Activated CD8-positive, alpha-beta memory T cell treated with anti-CD3 and anti-CD28 coated beads, Interleukin-2, amount 10 ng/mL, durations not matched to agents 7 days and 5 days (primary cell): ENCODE results near the gene PDLIM3. TPM values are rescaled to one million over a fixed set of nuclear protein-coding genes. Genes with fewer than 3 reads are reported as not detected.
"Not testable (repeated sequence)": the region's sequence is repeated elsewhere in the genome, so short reads cannot be mapped to it uniquely, and the experiment has no call there.

Source experiments
- ATAC-seq: fragments of 150-1000 bp; cut with Tn5 transposase; one replicate; pipeline ENCODE4 v1.10.0; 2021; ENCODE audit warnings: moderate library complexity
- CTCF ChIA-PET: fragments of 350-600 bp; sonication (Branson Sonifier 250); formaldehyde crosslinking; loops from one replicate; lab custom pipeline; 2021; ENCODE audit warnings: antibody characterized with exemption; lab: Charles Lee
- DNase-seq: peaks from one replicate; pipeline ENCODE4 v3.0.0-alpha.2; 2020
- H3K27ac Mint-ChIP-seq: one replicate; pipeline ENCODE4 v1.8.0; 2021; ENCODE audit warnings: mild to moderate bottlenecking, mixed read lengths
- H3K27me3 Mint-ChIP-seq: one replicate; pipeline ENCODE4 v1.8.0; 2021; ENCODE audit warnings: mixed read lengths
- H3K36me3 Mint-ChIP-seq: one replicate; pipeline ENCODE4 v1.8.0; 2021; ENCODE audit warnings: mild to moderate bottlenecking, mixed read lengths
- H3K4me1 Mint-ChIP-seq: one replicate; pipeline ENCODE4 v1.8.0; 2021; ENCODE audit warnings: mixed read lengths
- H3K4me3 Mint-ChIP-seq: one replicate; pipeline ENCODE4 v1.8.0; 2021; ENCODE audit warnings: mild to moderate bottlenecking, moderate library complexity, mixed read lengths
- H3K9me3 Mint-ChIP-seq: one replicate; pipeline ENCODE4 v1.8.0; 2022; ENCODE audit warnings: low read depth, mixed read lengths
- total RNA-seq, 2 experiments: library from RNA; stranded (reverse); gene quantifications; one replicate each; pipeline ENCODE4 v1.2.3, GENCODE V29; 2021

The PDLIM3 gene
- total RNA-seq, 2 experiments from 2014 or later = not detected

DNA sequence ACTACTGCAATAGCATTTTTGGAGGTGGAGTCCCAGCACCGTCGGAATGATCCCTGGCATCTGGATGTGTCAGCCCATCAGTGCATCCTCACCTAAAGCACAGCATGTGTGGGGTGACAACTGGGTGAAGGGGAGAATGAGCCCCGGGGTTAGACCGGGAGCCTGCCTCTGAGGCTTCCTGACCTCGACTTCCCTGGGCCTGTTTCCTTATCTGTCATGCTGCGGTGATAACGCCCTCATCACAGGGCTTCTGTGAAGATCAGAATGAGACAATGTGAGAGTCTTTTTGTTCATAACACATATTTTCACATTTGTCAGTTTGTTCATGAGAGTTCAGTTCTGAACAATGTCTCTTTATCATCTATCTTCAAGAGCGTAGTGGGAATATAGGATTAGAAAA, 31.1 kb upstream of the PDLIM3 start:
- Mint-ChIP-seq H3K4me3 (no peak overlapping the region), H3K27me3 (peaks cover 19% of the 10 kb centered on the region), H3K27ac (no peak overlapping the region), H3K4me1 (peaks cover 11% of the 10 kb centered on the region), H3K9me3 (no peaks in the 10 kb centered on the region), H3K36me3 (no peaks in the 10 kb centered on the region)
- peak; percentile 59 for DNase-seq
- peak; percentile 66 for ATAC-seq
- CTCF ChIA-PET = no interaction called here

DNA sequence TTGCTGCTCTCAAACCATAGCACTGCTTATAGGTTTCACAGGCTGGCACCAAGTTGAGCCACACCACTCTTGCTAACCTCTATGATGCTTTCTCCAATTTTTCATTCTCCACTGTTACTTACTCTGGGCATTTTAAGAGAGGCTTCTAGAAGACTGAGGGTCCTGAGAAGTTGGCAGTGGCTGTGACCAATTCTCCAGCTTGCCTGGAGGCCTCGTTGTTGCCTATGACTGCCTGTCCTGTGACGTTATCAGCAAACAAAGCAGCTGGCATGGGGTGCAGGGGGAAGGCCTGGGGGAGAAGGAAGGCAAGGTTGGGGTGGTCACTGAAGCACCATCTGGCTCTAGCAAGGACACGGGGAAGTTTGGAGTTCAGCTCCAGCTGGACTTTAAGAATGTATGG, 30.4 kb upstream of the PDLIM3 start:
- no peaks in the 10 kb centered on the region for H3K36me3 Mint-ChIP-seq
- ATAC-seq = no peak
- H3K9me3 Mint-ChIP-seq = no peaks in the 10 kb centered on the region
- H3K4me3 Mint-ChIP-seq = no peak overlapping the region
- peaks cover 11% of the 10 kb centered on the region for H3K4me1 Mint-ChIP-seq
- DNase-seq = no peak
- CTCF ChIA-PET = no interaction called here
- H3K27ac Mint-ChIP-seq = no peak overlapping the region
- H3K27me3 Mint-ChIP-seq = peaks cover 19% of the 10 kb centered on the region

DNA sequence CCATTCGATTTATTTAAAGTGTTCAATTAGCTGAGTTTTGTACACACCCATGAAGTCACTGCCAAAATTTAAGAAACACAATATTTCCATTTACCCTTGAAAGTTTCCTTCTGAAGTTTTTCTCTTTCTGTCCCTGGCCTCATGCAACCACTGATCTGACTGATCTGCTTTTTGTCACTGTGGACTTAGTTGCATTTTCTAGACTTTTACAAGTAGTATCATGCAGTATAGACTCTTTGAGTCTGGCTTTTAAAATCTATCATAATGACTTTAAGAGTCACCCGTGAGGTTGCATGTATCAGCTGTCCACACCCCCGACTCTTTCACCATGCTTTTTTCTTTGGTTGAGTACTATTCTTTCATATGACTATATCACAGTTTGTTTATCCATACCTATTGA, 29.0 kb upstream of the PDLIM3 start:
- peaks cover 11% of the 10 kb centered on the region for H3K4me1 Mint-ChIP-seq
- H3K36me3 Mint-ChIP-seq = no peaks in the 10 kb centered on the region
- CTCF ChIA-PET = no interaction called here
- no peak overlapping the region for H3K27ac Mint-ChIP-seq
- DNase-seq (no peak), ATAC-seq (no peak)
- no peak overlapping the region for H3K4me3 Mint-ChIP-seq
- peaks cover 13% of the 10 kb centered on the region for H3K27me3 Mint-ChIP-seq
- H3K9me3 Mint-ChIP-seq = no peaks in the 10 kb centered on the region

DNA sequence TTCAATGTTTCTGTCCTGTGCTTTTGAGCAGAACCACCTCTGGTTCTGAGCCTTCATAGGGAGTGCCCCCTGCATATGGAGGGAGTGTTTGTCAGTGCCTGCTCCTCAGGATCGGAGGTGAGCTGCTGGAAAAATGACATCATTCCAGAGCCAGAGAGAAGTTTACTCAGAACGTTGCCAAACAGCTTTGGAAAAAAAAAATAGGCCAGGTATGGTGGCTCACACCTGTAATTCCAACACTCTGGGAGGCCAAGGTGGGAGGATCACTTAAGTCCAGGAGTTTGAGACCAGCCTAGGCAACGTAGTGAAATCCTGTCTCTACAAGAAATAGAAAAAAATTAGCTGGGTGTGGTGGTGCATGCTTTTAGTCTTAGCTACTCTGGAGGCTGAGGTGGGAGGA, 27.2 kb upstream of the PDLIM3 start:
- CTCF ChIA-PET = no interaction called here
- peaks cover 26% of the 10 kb centered on the region for H3K27me3 Mint-ChIP-seq
- H3K4me1 Mint-ChIP-seq = peaks cover 11% of the 10 kb centered on the region
- no peak for ATAC-seq
- H3K4me3 Mint-ChIP-seq = no peak overlapping the region
- H3K27ac Mint-ChIP-seq = no peak overlapping the region
- H3K36me3 Mint-ChIP-seq = no peaks in the 10 kb centered on the region
- DNase-seq = no peak
- H3K9me3 Mint-ChIP-seq = no peaks in the 10 kb centered on the region

DNA sequence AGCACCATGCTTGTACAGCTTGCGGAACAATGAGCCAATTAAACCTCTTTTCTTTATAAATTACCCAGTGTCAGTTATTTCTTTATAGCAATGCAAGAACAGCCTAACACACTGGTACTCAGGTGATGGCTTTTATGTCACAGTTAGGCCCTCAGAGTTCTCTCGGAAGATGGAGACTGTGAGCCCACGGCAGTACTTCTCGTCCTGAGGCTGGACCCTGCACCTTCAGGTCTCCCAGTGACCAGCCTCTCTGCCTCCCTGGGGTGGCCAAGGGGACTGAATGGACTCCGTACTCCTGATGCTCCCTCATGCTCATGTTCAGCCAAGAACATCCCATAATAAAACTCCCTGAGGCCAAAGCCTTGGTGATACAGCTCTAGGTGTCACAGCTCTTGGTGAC, 25.0 kb upstream of the PDLIM3 start:
- Mint-ChIP-seq H3K36me3 (no peaks in the 10 kb centered on the region), H3K4me3 (no peak overlapping the region), H3K27me3 (peaks cover 34% of the 10 kb centered on the region), H3K4me1 (no peaks in the 10 kb centered on the region), H3K27ac (no peak overlapping the region), H3K9me3 (no peaks in the 10 kb centered on the region)
- CTCF ChIA-PET = no interaction called here
- ATAC-seq (no peak), DNase-seq (no peak)

DNA sequence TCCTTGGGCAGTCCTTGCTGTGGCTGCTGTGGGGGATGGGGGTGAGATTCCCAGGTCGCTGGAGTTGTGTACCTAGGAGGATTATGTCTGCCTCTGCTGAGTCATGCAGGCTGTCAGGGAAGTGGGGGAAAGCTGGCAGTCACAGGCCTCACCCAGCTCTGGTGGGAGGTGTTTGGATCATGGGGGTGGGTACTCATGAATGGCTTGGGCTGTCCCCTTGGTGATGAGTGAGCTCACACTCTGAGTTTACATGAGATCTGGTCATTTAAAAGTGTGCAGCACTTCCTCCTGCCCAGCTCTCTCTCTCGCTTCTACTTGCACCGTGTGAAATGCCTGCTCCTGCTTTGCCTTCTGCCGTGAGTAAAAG, 24.6 kb upstream of the PDLIM3 start:
- Mint-ChIP-seq H3K4me1 (no peaks in the 10 kb centered on the region), H3K27me3 (peaks cover 34% of the 10 kb centered on the region), H3K4me3 (no peak overlapping the region), H3K9me3 (no peaks in the 10 kb centered on the region), H3K27ac (no peak overlapping the region), H3K36me3 (no peaks in the 10 kb centered on the region)
- DNase-seq = no peak
- CTCF ChIA-PET = no interaction called here
- no peak for ATAC-seq

DNA sequence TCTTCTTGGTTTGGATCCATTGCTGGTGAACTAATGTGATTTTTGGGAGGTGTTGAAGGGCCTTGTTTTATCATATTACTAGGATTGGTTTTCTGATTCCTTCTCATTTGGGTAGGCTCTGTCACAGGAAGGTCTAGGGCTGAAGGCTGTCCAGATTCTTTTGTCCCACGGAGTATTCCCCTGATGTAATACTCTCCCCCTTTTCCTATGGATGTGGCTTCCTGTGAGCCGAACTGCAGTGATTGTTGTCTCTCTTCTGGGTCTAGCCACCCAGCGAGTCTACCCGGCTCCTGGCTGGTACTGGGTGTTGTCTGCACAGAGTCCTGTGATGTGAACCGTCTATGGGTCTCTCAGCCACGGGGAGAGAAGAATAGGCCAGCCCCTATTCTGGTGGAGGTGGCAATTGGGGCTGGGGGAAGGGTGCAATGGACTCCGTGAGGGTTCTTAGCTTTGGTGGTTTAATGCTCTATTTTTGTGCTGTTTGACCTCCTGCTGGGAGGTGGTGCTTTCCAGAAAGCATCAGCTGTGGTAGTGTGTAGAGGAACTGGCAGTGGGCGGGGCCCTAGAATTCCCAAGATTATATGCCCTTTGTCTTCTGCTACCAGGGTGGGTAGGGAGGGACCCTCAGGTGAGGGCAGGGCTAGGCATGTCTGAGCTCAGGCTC, 24.1 kb upstream of the PDLIM3 start:
- ATAC-seq, H3K4me1 Mint-ChIP-seq, H3K27ac Mint-ChIP-seq, DNase-seq, H3K4me3 Mint-ChIP-seq, H3K36me3 Mint-ChIP-seq, CTCF ChIA-PET, H3K9me3 Mint-ChIP-seq: not testable (repeated sequence)
- H3K27me3 Mint-ChIP-seq = peaks cover 37% of the 10 kb centered on the region

DNA sequence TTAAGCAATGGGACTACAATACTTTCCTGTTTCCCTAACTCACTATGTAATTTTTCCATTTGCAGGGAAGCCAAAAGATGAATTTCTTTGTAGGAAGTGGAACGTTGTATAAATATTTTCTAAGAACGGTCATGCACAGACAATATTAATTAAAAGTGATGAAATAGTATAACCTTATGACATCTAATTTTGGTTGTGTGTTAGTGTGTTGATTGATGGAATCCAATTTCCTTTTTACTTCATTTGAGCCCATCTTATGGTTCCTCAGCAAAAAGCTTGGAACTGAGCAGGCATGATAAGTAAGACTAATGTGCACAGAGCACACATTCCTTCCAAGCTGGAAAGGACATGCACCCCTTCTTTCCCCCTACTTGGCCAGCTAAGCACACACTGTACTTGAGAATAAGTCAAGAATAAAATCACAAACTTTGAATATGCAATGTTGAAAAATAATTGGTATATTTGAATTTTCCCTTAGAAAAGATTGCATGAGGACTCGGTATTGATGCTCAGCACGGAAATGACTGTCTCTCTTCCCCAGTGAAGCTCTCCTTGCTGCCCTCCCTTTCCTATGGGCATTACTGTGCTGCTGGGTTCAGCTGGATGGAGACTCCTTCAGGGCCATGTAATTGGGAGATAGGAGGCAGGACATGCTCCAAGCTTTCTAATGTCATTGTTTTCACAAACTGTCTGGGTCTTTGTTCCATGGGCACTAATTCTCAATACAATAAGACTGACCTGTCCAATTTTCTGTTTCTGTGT, 19.2 kb upstream of the PDLIM3 start:
- Mint-ChIP-seq H3K36me3 (no peaks in the 10 kb centered on the region), H3K4me1 (no peaks in the 10 kb centered on the region), H3K27me3 (peaks cover 40% of the 10 kb centered on the region), H3K9me3 (no peaks in the 10 kb centered on the region), H3K27ac (no peak overlapping the region), H3K4me3 (no peak overlapping the region)
- DNase-seq = no peak
- ATAC-seq = no peak
- CTCF ChIA-PET = interaction anchor here (1.5 kb wide), 1 partner anchor 43 kb away, joined by 4 read pairs; no protein-coding TSS in a partner anchor

DNA sequence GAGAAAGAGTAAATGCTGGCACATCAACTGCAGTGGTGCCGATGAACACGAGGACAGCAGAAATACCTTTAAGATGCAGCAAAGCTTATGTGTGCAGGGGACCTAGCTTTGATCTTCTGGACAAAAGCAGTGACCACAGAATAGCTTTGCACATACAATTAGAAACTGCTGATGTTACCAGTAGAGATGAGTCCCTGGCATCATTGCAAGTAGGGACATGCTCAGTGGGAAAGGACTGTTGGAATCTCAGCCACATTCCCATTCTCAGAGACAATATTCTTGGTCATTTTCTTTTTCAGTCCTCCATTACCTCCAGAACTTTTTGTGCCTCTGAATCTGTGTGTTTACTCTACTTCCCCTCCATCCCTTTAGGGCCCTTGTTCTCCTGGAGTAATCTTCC, 16.9 kb upstream of the PDLIM3 start:
- H3K4me3 Mint-ChIP-seq = no peak overlapping the region
- DNase-seq = no peak
- CTCF ChIA-PET = no interaction called here

DNA sequence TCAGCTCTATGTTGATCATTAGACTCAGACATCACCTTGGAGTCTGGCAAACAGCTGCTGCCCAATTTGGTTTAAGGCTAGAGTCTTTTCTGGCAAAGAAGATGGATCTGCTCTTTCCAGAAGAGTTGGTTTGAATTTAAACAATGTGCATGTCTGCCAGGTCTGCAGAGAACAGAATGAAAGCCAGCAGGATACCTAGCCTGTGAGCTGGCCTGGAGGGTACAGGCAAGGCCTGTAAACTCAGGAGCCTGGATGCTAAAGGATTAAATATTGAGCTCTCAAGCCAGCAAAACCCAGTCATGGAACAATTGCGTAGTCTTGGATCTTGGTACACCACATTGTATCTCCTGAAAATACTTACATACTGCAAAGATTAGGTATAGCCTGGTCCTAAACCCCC, 15.6 kb upstream of the PDLIM3 start:
- Mint-ChIP-seq H3K27ac (no peak overlapping the region), H3K4me1 (no peaks in the 10 kb centered on the region), H3K36me3 (no peaks in the 10 kb centered on the region), H3K9me3 (no peaks in the 10 kb centered on the region), H3K4me3 (no peak overlapping the region), H3K27me3 (peaks cover 14% of the 10 kb centered on the region)
- ATAC-seq = no peak
- DNase-seq = no peak
- CTCF ChIA-PET = interaction anchor here (1.4 kb wide), 1 partner anchor 48 kb away, joined by 3 read pairs; no protein-coding TSS in a partner anchor

More for the DNA sequence above, 16.9 kb upstream of the PDLIM3 start:
- H3K27ac Mint-ChIP-seq = no peak overlapping the region
- H3K4me1 Mint-ChIP-seq = no peaks in the 10 kb centered on the region
- H3K9me3 Mint-ChIP-seq = no peaks in the 10 kb centered on the region
- no peaks in the 10 kb centered on the region for H3K36me3 Mint-ChIP-seq
- no peak for ATAC-seq
- H3K27me3 Mint-ChIP-seq = peaks cover 23% of the 10 kb centered on the region

DNA sequence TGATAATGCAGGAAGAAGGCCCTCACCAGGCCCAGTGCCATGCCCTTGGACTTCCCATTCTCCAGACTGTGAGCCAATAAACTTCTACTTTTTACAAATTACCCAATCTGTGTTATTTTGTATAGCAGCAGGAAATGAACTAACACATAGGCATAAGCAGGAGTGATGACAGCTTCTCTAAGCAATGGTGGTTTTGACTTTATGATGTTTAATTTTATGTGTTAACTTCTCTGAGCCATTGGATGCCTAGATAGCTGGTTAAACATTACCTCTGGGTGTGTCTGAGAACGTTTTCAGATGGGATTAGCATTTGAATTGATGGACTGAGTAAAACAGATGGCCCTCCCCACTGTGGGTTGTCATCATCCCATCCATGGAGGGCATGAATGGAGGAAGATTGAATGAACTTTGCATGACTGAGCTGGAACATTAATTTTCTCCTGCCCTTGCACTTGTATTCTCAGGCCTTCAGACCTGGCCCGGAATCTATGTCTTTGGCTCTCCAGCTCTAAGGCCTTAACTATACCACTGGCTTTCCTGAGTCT, 13.9 kb upstream of the PDLIM3 start:
- H3K36me3 Mint-ChIP-seq = no peaks in the 10 kb centered on the region
- H3K27ac Mint-ChIP-seq = no peak overlapping the region
- CTCF ChIA-PET = no interaction called here
- no peak overlapping the region for H3K4me3 Mint-ChIP-seq
- DNase-seq = no peak
- no peaks in the 10 kb centered on the region for H3K9me3 Mint-ChIP-seq
- H3K4me1 Mint-ChIP-seq = no peaks in the 10 kb centered on the region
- ATAC-seq = no peak
- H3K27me3 Mint-ChIP-seq = peaks cover 11% of the 10 kb centered on the region

DNA sequence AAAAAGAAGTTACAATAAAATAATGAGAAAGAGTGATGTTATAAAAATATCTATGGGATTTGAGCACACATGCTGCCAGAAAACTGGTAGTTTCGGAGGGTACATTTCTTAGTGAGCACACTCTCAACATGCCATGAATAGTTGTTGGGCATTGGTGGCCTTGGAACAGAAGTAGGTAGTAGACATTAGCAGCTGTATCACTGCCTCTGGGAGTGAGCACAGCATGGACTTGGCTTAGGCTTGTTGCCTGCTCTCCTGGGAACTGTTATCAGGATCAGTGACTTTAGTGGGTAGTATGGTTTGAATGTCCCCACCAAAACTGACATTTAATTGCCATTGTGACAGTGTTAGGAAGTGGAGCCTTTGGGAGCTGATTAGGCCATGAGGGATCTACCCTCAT, 13.3 kb upstream of the PDLIM3 start:
- H3K27ac Mint-ChIP-seq = no peak overlapping the region
- no peaks in the 10 kb centered on the region for H3K4me1 Mint-ChIP-seq
- no peaks in the 10 kb centered on the region for H3K36me3 Mint-ChIP-seq
- no peak for DNase-seq
- no peak overlapping the region for H3K4me3 Mint-ChIP-seq
- no peaks in the 10 kb centered on the region for H3K9me3 Mint-ChIP-seq
- ATAC-seq = no peak
- H3K27me3 Mint-ChIP-seq = peaks cover 9% of the 10 kb centered on the region
- CTCF ChIA-PET = no interaction called here

DNA sequence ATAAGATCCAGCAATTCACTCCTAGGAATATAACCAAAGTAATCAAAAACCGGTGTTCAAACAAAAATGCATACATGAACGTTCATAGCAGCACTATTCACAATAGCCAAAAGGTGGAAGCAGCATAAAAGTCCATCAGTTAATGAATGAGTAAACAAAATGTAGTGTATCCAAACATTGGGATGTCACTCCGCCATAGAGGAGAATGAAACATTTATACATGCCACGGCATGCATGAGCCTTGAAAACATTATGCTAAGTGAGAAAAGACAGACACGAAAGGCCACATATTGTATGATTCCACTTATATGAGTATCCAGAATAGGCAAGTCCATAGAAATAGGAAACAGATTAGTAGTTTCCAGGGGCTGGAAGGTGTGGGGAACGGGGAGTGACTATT, 11.0 kb upstream of the PDLIM3 start:
- DNase-seq = no peak
- CTCF ChIA-PET = no interaction called here
- Mint-ChIP-seq H3K27ac (no peak overlapping the region), H3K36me3 (no peaks in the 10 kb centered on the region), H3K9me3 (no peaks in the 10 kb centered on the region), H3K4me3 (no peak overlapping the region), H3K4me1 (no peaks in the 10 kb centered on the region), H3K27me3 (peaks cover 18% of the 10 kb centered on the region)
- ATAC-seq = no peak
